GM12874 (cell line): ENCODE results near the gene RSPH1.

Experiments
- TF ChIP-seq, protein P1 (sequence below): IDR thresholded peaks from 2 replicates; pipeline ENCODE4 v1.5.1; 2011; ENCODE audit warnings: low read depth, mild to moderate bottlenecking, control low read depth, low read length, moderate library complexity; ENCODE audit not compliant: insufficient read depth

The RSPH1 gene

DNA sequence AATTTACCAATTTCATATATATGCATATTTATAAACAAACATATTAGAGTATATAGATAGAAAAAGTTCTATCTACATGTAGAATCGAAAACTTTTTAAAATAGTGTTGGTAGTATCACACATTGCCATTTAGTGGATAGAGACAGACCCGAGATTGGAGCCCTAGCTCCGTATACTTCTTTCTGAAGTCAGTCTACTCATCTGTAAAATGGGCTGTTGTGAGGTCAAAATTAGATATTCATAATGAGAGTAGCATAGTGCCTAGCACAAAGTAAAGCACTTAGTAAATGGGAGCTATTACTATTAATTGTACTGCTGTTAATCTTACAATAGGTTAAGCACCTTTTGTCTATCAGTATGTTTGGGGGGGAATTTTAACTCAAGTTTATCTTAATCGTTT is 4.2 kb upstream of the RSPH1 start:
- TF ChIP-seq, protein P1, sequence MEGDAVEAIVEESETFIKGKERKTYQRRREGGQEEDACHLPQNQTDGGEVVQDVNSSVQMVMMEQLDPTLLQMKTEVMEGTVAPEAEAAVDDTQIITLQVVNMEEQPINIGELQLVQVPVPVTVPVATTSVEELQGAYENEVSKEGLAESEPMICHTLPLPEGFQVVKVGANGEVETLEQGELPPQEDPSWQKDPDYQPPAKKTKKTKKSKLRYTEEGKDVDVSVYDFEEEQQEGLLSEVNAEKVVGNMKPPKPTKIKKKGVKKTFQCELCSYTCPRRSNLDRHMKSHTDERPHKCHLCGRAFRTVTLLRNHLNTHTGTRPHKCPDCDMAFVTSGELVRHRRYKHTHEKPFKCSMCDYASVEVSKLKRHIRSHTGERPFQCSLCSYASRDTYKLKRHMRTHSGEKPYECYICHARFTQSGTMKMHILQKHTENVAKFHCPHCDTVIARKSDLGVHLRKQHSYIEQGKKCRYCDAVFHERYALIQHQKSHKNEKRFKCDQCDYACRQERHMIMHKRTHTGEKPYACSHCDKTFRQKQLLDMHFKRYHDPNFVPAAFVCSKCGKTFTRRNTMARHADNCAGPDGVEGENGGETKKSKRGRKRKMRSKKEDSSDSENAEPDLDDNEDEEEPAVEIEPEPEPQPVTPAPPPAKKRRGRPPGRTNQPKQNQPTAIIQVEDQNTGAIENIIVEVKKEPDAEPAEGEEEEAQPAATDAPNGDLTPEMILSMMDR: no peak

DNA sequence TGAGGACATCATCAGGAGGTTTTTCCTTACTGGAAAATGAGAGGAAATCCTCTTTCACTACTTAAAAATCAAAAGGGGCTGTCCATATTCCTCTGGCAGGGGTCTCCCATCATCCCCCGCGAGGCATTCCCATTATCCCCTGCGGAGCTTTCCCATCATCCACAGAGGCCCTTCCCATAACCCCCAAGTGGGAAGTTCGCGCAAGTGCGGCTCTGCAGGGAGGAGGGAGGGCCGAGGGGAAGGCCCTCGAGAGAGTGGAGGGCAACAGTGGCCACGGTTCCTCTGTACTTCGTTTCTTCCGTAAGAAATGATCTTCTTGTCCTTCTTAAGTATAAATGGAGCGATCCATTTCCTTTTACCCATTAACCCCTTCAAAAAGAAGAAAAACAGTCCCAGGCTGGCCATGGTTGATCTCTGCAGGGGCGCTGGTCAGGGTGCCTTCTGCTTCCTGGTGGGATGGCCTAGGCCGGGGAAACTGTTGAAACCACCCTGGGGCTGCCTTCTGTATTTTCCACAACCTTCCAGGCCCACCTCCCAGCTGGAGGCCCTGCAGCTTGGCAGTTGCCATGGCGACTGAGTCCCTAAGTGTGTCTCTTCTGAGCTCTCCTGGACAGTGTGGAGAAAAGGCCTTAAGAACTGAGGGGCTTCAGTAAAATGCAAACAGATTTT is 3.6 kb upstream of the RSPH1 start:
- TF ChIP-seq, protein P1: no peak

DNA sequence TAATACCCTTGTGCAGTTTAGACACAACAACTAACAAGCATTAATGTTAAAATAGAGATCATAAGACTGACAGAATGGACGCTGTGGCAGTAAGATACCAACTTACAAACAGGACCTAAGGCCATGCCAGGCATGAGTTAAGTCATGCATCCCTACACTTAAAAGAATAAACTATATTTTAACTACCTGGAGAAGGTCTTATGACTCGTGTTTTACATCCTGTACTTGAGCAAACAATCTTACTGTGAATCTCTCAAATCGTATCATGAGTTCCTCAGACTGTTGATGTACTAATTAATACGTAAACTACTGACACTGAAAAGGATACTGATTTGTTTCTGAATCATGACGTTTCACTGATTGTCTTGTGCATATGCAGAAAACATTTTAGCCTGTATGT is 2.0 kb upstream of the RSPH1 start:
- TF ChIP-seq, protein P1: no peak

DNA sequence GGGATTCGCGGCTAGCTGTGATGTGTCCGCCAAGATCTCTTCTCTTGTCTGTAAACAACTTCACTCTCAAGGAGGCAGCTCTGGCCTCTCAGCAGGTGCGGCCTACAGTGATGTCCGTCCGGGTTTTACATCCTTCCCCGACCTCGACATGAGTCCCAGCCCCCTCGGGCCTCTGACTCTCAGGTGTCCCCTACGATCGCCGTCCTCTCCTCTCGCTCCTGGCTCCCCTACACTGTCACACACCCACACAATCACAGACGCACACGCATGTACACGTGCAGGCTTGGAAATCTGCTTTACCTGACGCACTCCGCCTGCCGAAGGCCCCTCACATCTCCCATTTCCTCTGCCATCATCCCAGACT is 797 bp upstream of the RSPH1 start:
- TF ChIP-seq, protein P1: no peak

DNA sequence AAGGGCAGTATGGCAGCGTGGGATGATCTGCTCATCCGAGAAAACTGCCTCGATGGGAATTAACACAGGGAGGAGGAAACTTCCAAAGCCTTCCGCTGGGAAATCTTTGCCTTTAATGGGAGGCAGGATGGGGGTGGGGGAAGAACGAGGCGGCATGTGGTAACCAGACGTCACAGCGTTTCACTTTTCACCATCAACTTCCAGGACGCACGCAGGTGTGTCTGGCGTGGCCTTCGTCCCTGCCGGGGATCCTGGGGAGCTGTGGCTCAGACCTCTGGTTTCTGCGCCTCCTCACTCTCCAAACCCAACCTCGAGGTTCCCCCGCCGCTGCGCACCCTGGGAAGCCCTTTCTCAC is 282 bp downstream of the RSPH1 start:
- TF ChIP-seq, protein P1: no peak

DNA sequence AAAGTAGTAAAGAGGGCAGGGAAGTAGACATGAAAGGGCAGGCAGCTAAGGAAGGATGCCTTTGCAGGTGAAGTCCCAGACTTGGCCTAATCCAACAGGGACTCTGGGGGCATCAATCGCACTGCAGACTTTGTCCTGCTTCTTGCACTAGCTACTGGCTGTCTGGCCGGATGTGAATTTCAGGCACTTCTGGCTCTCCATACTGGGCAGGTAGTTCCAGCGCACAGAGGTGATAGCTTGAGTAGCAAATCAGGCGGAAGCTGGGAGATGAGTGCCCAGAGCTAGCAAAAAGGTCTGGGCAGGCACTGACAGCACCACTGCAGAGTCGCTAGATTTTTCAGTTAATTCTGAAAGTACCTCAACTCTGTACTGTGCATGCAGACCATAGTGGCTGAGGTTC is 997 bp downstream of the RSPH1 start:
- TF ChIP-seq, protein P1: no peak

DNA sequence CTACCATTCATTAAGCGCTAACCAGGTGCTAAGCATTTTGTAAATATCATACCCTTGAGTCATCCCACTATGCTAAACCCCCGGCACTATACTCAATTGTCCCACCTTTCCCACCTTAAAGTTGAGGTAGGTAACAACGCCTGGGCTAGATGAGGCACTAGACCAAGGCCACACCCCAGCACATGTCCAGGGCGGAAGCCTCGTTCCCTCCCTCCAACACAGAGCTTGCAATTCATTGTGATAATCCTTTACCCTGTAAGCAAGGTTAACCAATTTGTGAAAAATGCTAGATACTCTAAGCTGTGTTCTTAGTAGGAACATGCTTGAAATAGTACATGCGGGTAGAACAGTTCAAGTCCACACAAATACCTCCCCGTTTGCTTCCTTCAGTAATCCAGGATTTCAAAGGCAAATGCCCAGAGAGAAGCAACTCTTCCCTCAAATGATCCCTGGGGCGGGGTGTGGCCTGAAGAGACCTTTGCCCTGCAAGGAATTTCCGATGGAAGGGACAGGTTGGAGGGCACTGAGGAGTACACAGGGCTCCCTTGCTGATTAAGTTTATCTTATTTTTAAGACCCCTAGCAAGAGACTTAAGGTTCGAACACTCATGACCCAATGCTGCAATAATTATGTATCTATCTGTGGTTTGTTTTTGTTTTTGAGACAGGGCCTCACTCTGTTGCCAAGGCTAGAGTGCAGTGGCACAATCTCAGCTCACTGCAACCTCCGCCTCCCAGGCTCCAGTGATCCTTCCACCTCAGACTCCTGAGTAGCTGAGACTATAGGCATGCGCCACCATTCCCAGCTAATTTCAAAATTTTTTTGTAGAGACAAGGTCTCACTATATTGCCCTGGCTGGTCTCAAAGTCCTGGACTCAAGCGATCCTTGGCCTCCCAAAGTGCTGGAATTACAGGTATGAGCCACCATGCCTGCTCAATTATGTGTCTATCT is 2.6 kb downstream of the RSPH1 start:
- TF ChIP-seq, protein P1: no peak
